CD4-positive, alpha-beta T cell treated with Interleukin-10 for 1 hour (primary cell): ENCODE measurements around the gene CBR1.

Experiments
- DNase-seq: peaks from one replicate; pipeline ENCODE4 v3.0.0-alpha.2; 2020

CBR1 gene

GRCh38 chr21:36120304-36120888 lies 50.6 kb downstream of the CBR1 start:
- DNase-seq = no peak
